HG03378 (cell line): ENCODE data around the gene SCUBE2.

Experiments used
- ATAC-seq: cut with Tn5 transposase; IDR thresholded peaks from one replicate; pipeline ENCODE4 v1.9.1; 2021; ENCODE audit warnings: mild to moderate bottlenecking, moderate library complexity; ENCODE audit not compliant: unreplicated experiment

SCUBE2 gene

GRCh38 chr11:8971924-8972316 is 119.5 kb downstream of the SCUBE2 start:
- ATAC-seq = no peak

GRCh38 chr11:8971196-8971923 is 120.0 kb downstream of the SCUBE2 start:
- ATAC-seq = no peak
